Stimulated activated naive CD8-positive, alpha-beta T cell treated with anti-CD3 and anti-CD28 coated beads, Interleukin-15, Interleukin-2, amounts not matched to agents 100 ng/mL and 50 ng/mL, for 24 hours (primary cell): ENCODE results near the gene TRIM10.
"Not testable (repeated sequence)": the region's sequence is repeated elsewhere in the genome, so short reads cannot be mapped to it uniquely, and the experiment has no call there.

ENCODE experiments used
- H3K27ac Mint-ChIP-seq: one replicate; pipeline ENCODE4 v1.8.0; 2021; ENCODE audit warnings: mild to moderate bottlenecking, mixed read lengths
- H3K27me3 Mint-ChIP-seq: one replicate; pipeline ENCODE4 v1.8.0; 2021; ENCODE audit warnings: mixed read lengths
- H3K36me3 Mint-ChIP-seq: one replicate; pipeline ENCODE4 v1.8.0; 2021; ENCODE audit warnings: low read depth, mixed read lengths
- H3K4me1 Mint-ChIP-seq: one replicate; pipeline ENCODE4 v1.8.0; 2021; ENCODE audit warnings: low read depth, mixed read lengths
- H3K4me3 Mint-ChIP-seq: one replicate; pipeline ENCODE4 v1.8.0; 2021; ENCODE audit warnings: mild to moderate bottlenecking, mixed read lengths
- H3K9me3 Mint-ChIP-seq: one replicate; pipeline ENCODE4 v1.8.0; 2021; ENCODE audit warnings: mixed read lengths

TRIM10 gene

GRCh38 chr6:30188541-30188940 lies 27.5 kb upstream of the TRIM10 start:
- no peaks in the 10 kb centered on the region for H3K4me1 Mint-ChIP-seq
- no peak overlapping the region for H3K27ac Mint-ChIP-seq
- H3K27me3 Mint-ChIP-seq = no peaks in the 10 kb centered on the region

DNA sequence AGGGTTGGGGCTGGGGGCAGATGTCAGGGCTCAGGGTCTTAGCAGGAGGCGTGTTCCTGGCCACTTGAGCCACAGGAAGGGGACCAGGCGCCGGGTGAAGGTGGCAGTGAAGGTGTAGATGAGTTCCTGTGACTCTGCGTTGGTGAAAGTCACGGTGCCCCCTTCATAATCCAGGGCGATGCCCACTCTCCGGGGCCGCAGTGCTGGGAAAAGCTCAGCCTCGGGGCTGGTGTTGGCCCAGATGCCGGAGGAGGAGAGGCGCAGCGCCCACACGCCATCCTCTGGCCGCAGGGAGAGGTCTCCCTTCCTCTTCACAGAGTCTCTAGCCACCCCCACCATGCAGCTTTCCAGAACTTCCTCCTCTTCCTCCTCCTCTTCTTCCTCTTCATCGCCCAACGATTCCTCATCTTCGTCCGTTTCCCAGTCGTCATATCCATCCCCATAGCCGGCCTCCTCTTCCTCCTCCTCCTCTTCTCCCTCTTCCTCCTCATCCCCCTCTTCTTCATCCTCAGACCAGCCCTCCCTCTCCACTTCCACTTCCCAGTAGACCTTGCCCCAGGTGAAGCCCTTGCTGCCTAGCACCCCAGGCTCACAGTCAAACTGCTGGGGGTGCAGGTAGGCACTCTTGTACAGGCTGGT lies 25.0 kb upstream of the TRIM10 start:
- peaks cover 62% of the 10 kb centered on the region for H3K36me3 Mint-ChIP-seq
- no peaks in the 10 kb centered on the region for H3K27me3 Mint-ChIP-seq
- H3K9me3 Mint-ChIP-seq = no peaks in the 10 kb centered on the region
- H3K4me3 Mint-ChIP-seq = no peak overlapping the region
- no peaks in the 10 kb centered on the region for H3K4me1 Mint-ChIP-seq
- no peak overlapping the region for H3K27ac Mint-ChIP-seq

More at GRCh38 chr6:30188541-30188940, 27.5 kb upstream of the TRIM10 start:
- H3K9me3 Mint-ChIP-seq = no peaks in the 10 kb centered on the region
- H3K4me3 Mint-ChIP-seq = no peak overlapping the region
- peaks cover 74% of the 10 kb centered on the region for H3K36me3 Mint-ChIP-seq

GRCh38 chr6:30184417-30185031 lies 23.5 kb upstream of the TRIM10 start:
- peaks cover 1% of the 10 kb centered on the region for H3K9me3 Mint-ChIP-seq
- H3K36me3 Mint-ChIP-seq = peaks cover 47% of the 10 kb centered on the region
- H3K27me3 Mint-ChIP-seq = peaks cover 4% of the 10 kb centered on the region
- no peaks in the 10 kb centered on the region for H3K4me1 Mint-ChIP-seq
- no peak overlapping the region for H3K27ac Mint-ChIP-seq
- no peak overlapping the region for H3K4me3 Mint-ChIP-seq

GRCh38 chr6:30180145-30180544 lies 19.1 kb upstream of the TRIM10 start:
- H3K4me1 Mint-ChIP-seq = no peaks in the 10 kb centered on the region
- peaks cover 11% of the 10 kb centered on the region for H3K36me3 Mint-ChIP-seq
- H3K4me3 Mint-ChIP-seq = no peak overlapping the region
- H3K9me3 Mint-ChIP-seq = peaks cover 4% of the 10 kb centered on the region
- no peak overlapping the region for H3K27ac Mint-ChIP-seq
- H3K27me3 Mint-ChIP-seq = peaks cover 43% of the 10 kb centered on the region

- Mint-ChIP-seq H3K27ac (no peak overlapping the region), H3K27me3 (peaks cover 48% of the 10 kb centered on the region), H3K36me3 (no peaks in the 10 kb centered on the region), H3K9me3 (peaks cover 4% of the 10 kb centered on the region), H3K4me3 (no peak overlapping the region), H3K4me1 (no peaks in the 10 kb centered on the region)
These were observed 17.8 kb upstream of the TRIM10 start for GRCh38 chr6:30178837-30179236.

- Mint-ChIP-seq H3K4me1 (no peaks in the 10 kb centered on the region), H3K36me3 (no peaks in the 10 kb centered on the region), H3K4me3 (no peak overlapping the region), H3K27ac (no peak overlapping the region), H3K27me3 (peaks cover 70% of the 10 kb centered on the region), H3K9me3 (peaks cover 4% of the 10 kb centered on the region)
These were observed 14.8 kb upstream of the TRIM10 start for GRCh38 chr6:30175765-30176164.

DNA sequence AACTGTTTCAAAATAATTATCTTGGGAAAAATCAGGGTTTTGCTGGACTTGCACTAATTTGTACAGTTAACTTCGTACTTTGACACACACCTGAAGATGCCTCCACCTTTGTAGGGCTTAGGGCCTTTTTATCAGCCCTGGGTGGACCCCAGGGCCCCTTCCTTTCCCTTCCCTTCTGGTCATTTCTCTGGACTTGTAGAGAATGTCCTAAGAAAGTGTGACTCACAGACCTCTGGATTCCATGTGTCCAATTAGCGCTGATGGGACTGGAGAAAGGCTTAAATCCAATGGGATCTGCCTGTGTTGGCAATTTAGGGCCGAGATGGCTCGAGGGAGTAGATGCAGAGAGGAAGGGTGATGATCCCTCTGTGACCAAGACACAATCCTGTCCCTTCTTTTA lies 11.7 kb upstream of the TRIM10 start:
- Mint-ChIP-seq H3K4me1 (peaks cover 3% of the 10 kb centered on the region), H3K36me3 (no peaks in the 10 kb centered on the region), H3K27me3 (peaks cover 76% of the 10 kb centered on the region), H3K27ac (no peak overlapping the region), H3K4me3 (no peak overlapping the region), H3K9me3 (no peaks in the 10 kb centered on the region)

- H3K27ac Mint-ChIP-seq = no peak overlapping the region
- no peaks in the 10 kb centered on the region for H3K36me3 Mint-ChIP-seq
- H3K4me3 Mint-ChIP-seq = no peak overlapping the region
- H3K9me3 Mint-ChIP-seq = no peaks in the 10 kb centered on the region
- H3K4me1 Mint-ChIP-seq = peaks cover 6% of the 10 kb centered on the region
- H3K27me3 Mint-ChIP-seq = peaks cover 69% of the 10 kb centered on the region
These were observed 10.9 kb upstream of the TRIM10 start for GRCh38 chr6:30171677-30172471.

DNA sequence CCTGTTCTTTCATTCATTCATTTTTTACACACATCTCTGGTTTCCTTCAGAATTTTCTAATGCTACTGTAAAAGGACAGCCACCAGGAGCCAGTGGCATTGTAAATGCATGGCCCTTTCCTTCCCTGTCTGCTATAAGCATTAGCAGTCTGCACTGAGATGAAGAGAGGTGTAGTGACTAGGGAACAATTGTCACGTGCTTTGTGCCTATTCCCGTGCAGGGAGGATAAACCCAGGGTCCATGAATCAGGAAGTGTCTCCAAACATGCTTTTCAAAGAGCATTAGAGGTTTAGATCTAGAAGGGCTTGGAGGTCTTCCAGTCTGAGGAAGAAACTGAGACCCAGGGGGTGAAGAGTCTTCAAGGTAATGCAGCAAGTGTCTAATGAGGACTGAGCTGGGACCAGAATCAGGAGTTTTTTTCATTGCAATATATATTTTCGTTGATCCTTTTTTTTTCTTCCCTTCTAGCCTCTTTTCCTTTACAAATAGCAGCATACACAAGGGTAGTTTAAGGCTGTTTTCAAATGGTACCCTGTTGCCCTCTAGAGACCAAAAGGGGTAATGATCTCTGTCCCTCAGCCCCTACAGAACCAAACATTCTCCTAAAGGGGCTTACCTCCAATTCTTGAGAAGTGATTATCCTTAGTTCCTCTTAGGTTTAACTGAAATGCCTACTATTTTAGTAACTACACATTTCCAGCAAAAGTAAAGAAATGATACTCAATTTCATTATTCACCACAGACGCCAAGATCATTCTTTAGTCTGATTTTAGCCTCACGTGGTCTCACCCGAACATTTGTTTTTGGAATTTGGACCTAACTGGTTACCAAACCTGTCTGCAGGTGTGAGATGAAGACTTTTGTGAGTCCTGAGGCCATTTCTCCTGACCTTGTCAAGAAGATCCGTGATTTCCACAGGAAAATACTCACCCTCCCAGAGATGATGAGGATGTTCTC lies 8.9 kb upstream of the TRIM10 start:
- Mint-ChIP-seq H3K4me1 (peaks cover 6% of the 10 kb centered on the region), H3K9me3 (no peaks in the 10 kb centered on the region), H3K27ac (no peak overlapping the region), H3K4me3 (no peak overlapping the region), H3K27me3 (peaks cover 66% of the 10 kb centered on the region), H3K36me3 (no peaks in the 10 kb centered on the region)

- Mint-ChIP-seq H3K36me3 (no peaks in the 10 kb centered on the region), H3K27ac (no peak overlapping the region), H3K27me3 (peaks cover 68% of the 10 kb centered on the region), H3K4me3 (no peak overlapping the region), H3K4me1 (peaks cover 6% of the 10 kb centered on the region), H3K9me3 (no peaks in the 10 kb centered on the region)
These were observed 7.7 kb upstream of the TRIM10 start for GRCh38 chr6:30168741-30169140.

DNA sequence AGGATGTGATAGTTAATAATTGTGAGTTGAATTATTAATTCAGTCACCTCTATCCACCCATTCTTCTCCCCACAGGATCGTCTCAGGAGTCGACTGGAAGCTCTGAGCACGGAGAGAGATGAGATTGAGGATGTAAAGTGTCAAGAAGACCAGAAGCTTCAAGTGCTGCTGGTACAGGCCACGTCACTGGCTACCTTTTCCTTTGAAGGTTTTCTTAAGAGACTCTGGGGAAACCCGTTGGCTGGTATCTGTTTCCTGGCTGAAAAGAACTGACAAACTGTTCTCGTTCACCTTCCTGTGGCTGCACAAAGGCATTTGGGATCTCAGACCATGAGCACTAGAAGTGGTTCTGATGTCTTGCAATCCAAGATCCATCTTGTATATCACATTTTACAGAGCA lies 6.1 kb upstream of the TRIM10 start:
- H3K27me3 Mint-ChIP-seq = peaks cover 57% of the 10 kb centered on the region
- H3K4me1 Mint-ChIP-seq = peaks cover 18% of the 10 kb centered on the region
- H3K27ac Mint-ChIP-seq = no peak overlapping the region
- H3K9me3 Mint-ChIP-seq = no peaks in the 10 kb centered on the region
- H3K4me3 Mint-ChIP-seq = no peak overlapping the region
- no peaks in the 10 kb centered on the region for H3K36me3 Mint-ChIP-seq

GRCh38 chr6:30165238-30165637 lies 4.2 kb upstream of the TRIM10 start:
- H3K27ac Mint-ChIP-seq, H3K36me3 Mint-ChIP-seq, H3K4me3 Mint-ChIP-seq, H3K9me3 Mint-ChIP-seq: not testable (repeated sequence)
- Mint-ChIP-seq H3K27me3 (peaks cover 41% of the 10 kb centered on the region), H3K4me1 (peaks cover 18% of the 10 kb centered on the region)

DNA sequence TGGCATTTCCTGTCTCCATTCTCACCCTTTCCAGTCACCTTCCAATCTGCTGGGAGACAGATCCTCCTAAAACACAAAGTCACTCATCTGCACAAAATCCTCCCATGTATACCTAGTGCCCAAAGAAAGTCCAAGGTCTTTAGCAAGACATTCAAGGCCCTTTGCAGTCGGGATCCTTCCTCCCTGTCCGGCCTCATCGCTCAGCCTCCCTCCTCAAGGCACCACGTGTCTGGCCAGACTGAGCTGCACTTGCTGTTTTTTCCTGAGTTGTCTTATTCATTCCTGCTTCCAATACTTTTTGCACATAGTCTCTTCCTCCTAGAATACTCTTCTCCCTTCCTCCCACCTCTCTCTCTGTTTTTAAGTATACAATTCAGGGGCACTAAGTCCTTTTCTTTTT lies 3.7 kb upstream of the TRIM10 start:
- H3K9me3 Mint-ChIP-seq = no peaks in the 10 kb centered on the region
- H3K36me3 Mint-ChIP-seq = no peaks in the 10 kb centered on the region
- H3K27ac Mint-ChIP-seq = no peak overlapping the region
- peaks cover 41% of the 10 kb centered on the region for H3K27me3 Mint-ChIP-seq
- no peak overlapping the region for H3K4me3 Mint-ChIP-seq
- peaks cover 18% of the 10 kb centered on the region for H3K4me1 Mint-ChIP-seq

- Mint-ChIP-seq H3K27me3 (peaks cover 43% of the 10 kb centered on the region), H3K4me3 (no peak overlapping the region), H3K9me3 (no peaks in the 10 kb centered on the region), H3K36me3 (no peaks in the 10 kb centered on the region), H3K4me1 (peaks cover 18% of the 10 kb centered on the region), H3K27ac (no peak overlapping the region)
These were observed 3.1 kb upstream of the TRIM10 start for GRCh38 chr6:30163918-30164654.
